Muscle layer of colon (tissue), 2 donors: ENCODE data around the gene PRSS2.

Source experiments
- H3K27ac ChIP-seq: one replicate; pipeline ENCODE4 v1.7.0; 2013; ENCODE audit warnings: low read depth, mild to moderate bottlenecking, low read length, moderate library complexity
- H3K27me3 ChIP-seq, 2 donors: one replicate each; pipeline ENCODE4 v1.7.0; 2013; ENCODE audit warnings: low read length in 2 of 2, mild to moderate bottlenecking in 2 of 2; ENCODE audit not compliant: insufficient read depth in 2 of 2, control insufficient read depth in 1 of 2
- H3K36me3 ChIP-seq: one replicate; pipeline ENCODE4 v1.7.0; 2013; ENCODE audit warnings: mild to moderate bottlenecking, low read length; ENCODE audit not compliant: insufficient read depth
- H3K4me1 ChIP-seq: one replicate; pipeline ENCODE4 v1.7.0; 2013; ENCODE audit warnings: mild to moderate bottlenecking, low read length; ENCODE audit not compliant: insufficient read depth
- H3K4me3 ChIP-seq, 2 donors: one replicate each; pipeline ENCODE4 v1.7.0; 2013; ENCODE audit warnings: low read length in 2 of 2, low read depth in 1 of 2, mild to moderate bottlenecking in 1 of 2, moderate library complexity in 1 of 2
- H3K9ac ChIP-seq: one replicate; pipeline ENCODE4 v1.7.0; 2013; ENCODE audit warnings: low read length
- H3K9me3 ChIP-seq: one replicate; pipeline ENCODE4 v1.7.0; 2013; ENCODE audit warnings: mild to moderate bottlenecking, low read length
- donor health status: abdominal sarcoma.
- donor health status: Adenocarcinoma of cecum.

PRSS2 gene

GRCh38 chr7:142807855-142808460 is 37.2 kb downstream of the PRSS2 start:
- no peaks in the 10 kb centered on the region for H3K9me3 ChIP-seq
- H3K27ac ChIP-seq: no peak overlapping the region
- H3K9ac ChIP-seq: no peak overlapping the region
- peaks cover 4 to 7% of the 10 kb centered on the region in 2 donors for H3K27me3 ChIP-seq
- no peaks in the 10 kb centered on the region for H3K4me1 ChIP-seq
- H3K4me3 ChIP-seq: no peak overlapping the region
- H3K36me3 ChIP-seq: no peaks in the 10 kb centered on the region

- Histone ChIP-seq H3K9ac (no peak overlapping the region), H3K4me3 (no peak overlapping the region), H3K27me3 (peaks cover 4 to 7% of the 10 kb centered on the region in 2 donors), H3K27ac (no peak overlapping the region), H3K9me3 (no peaks in the 10 kb centered on the region), H3K4me1 (no peaks in the 10 kb centered on the region), H3K36me3 (no peaks in the 10 kb centered on the region)
Observed at GRCh38 chr7:142808461-142808801, 37.7 kb downstream of the PRSS2 start.

- Histone ChIP-seq H3K4me3 (no peak overlapping the region), H3K27ac (no peak overlapping the region), H3K36me3 (no peaks in the 10 kb centered on the region), H3K4me1 (no peaks in the 10 kb centered on the region), H3K9me3 (no peaks in the 10 kb centered on the region), H3K9ac (no peak overlapping the region), H3K27me3 (peaks cover 4 to 7% of the 10 kb centered on the region in 2 donors)
Observed at GRCh38 chr7:142808802-142809583, 38.2 kb downstream of the PRSS2 start.

GRCh38 chr7:142809671-142810070 is 38.9 kb downstream of the PRSS2 start:
- Histone ChIP-seq H3K9ac (no peak overlapping the region), H3K27me3 (peaks cover 4 to 7% of the 10 kb centered on the region in 2 donors), H3K9me3 (no peaks in the 10 kb centered on the region), H3K27ac (no peak overlapping the region), H3K4me3 (no peak overlapping the region), H3K36me3 (no peaks in the 10 kb centered on the region), H3K4me1 (no peaks in the 10 kb centered on the region)

GRCh38 chr7:142811154-142811737 is 40.5 kb downstream of the PRSS2 start:
- Histone ChIP-seq H3K27ac (no peak overlapping the region), H3K9ac (no peak overlapping the region), H3K27me3 (peaks cover 4 to 7% of the 10 kb centered on the region in 2 donors)

GRCh38 chr7:142812437-142813215 is 41.9 kb downstream of the PRSS2 start:
- H3K4me3 ChIP-seq: no peak overlapping the region
- no peaks in the 10 kb centered on the region for H3K9me3 ChIP-seq
- H3K4me1 ChIP-seq: no peaks in the 10 kb centered on the region
- no peak overlapping the region for H3K27ac ChIP-seq
- no peak overlapping the region for H3K9ac ChIP-seq
- H3K36me3 ChIP-seq: no peaks in the 10 kb centered on the region
- H3K27me3 ChIP-seq: peaks cover 4 to 7% of the 10 kb centered on the region in 2 donors

More at GRCh38 chr7:142811154-142811737, 40.5 kb downstream of the PRSS2 start:
- H3K4me3 ChIP-seq: no peak overlapping the region
- no peaks in the 10 kb centered on the region for H3K4me1 ChIP-seq
- H3K9me3 ChIP-seq: no peaks in the 10 kb centered on the region
- no peaks in the 10 kb centered on the region for H3K36me3 ChIP-seq

GRCh38 chr7:142813226-142813625 is 42.5 kb downstream of the PRSS2 start:
- H3K36me3 ChIP-seq: no peaks in the 10 kb centered on the region
- H3K4me1 ChIP-seq: no peaks in the 10 kb centered on the region
- H3K9ac ChIP-seq: no peak overlapping the region
- no peak overlapping the region for H3K4me3 ChIP-seq
- H3K9me3 ChIP-seq: no peaks in the 10 kb centered on the region
- H3K27me3 ChIP-seq: peaks cover 4 to 7% of the 10 kb centered on the region in 2 donors
- H3K27ac ChIP-seq: no peak overlapping the region

GRCh38 chr7:142813699-142814098 is 42.9 kb downstream of the PRSS2 start:
- Histone ChIP-seq H3K4me3 (no peak overlapping the region), H3K36me3 (no peaks in the 10 kb centered on the region), H3K27me3 (peaks cover 4 to 7% of the 10 kb centered on the region in 2 donors), H3K9ac (no peak overlapping the region), H3K4me1 (no peaks in the 10 kb centered on the region), H3K9me3 (no peaks in the 10 kb centered on the region), H3K27ac (no peak overlapping the region)

- Histone ChIP-seq H3K4me1 (no peaks in the 10 kb centered on the region), H3K27me3 (peaks cover 4 to 7% of the 10 kb centered on the region in 2 donors), H3K9ac (no peak overlapping the region), H3K36me3 (no peaks in the 10 kb centered on the region), H3K27ac (no peak overlapping the region), H3K4me3 (no peak overlapping the region), H3K9me3 (no peaks in the 10 kb centered on the region)
Observed at GRCh38 chr7:142814451-142814850, 43.7 kb downstream of the PRSS2 start.

- H3K27me3 ChIP-seq: peaks cover 0 to 7% of the 10 kb centered on the region in 2 donors
- H3K36me3 ChIP-seq: no peaks in the 10 kb centered on the region
- H3K4me3 ChIP-seq: no peak overlapping the region
- H3K9me3 ChIP-seq: no peaks in the 10 kb centered on the region
- no peaks in the 10 kb centered on the region for H3K4me1 ChIP-seq
- no peak overlapping the region for H3K9ac ChIP-seq
- no peak overlapping the region for H3K27ac ChIP-seq
Observed at GRCh38 chr7:142815134-142815533, 44.4 kb downstream of the PRSS2 start.

- Histone ChIP-seq H3K27ac (no peak overlapping the region), H3K36me3 (no peaks in the 10 kb centered on the region), H3K4me1 (no peaks in the 10 kb centered on the region), H3K9ac (no peak overlapping the region), H3K9me3 (no peaks in the 10 kb centered on the region), H3K27me3 (peaks cover 0 to 4% of the 10 kb centered on the region in 2 donors), H3K4me3 (no peak overlapping the region)
Observed at GRCh38 chr7:142817506-142817905, 46.7 kb downstream of the PRSS2 start.
